SK-N-SH (cell line): ENCODE data around the gene RAPGEF1. TPM values are rescaled to one million over a fixed set of nuclear protein-coding genes. Genes with fewer than 3 reads are reported as not detected.

Experiments
- CTCF ChIA-PET: fragments of 300-600, 350-600 bp; formaldehyde crosslinking; extraction: SDS; loops from one replicate; lab custom pipeline; 2021; lab: Yijun Ruan, JAX
- POLR2A ChIA-PET: fragments of 350-600 bp; sonication (Branson Sonifier 250); formaldehyde crosslinking; extraction: SDS; loops from one replicate; lab custom pipeline; 2020; ENCODE audit warnings: antibody characterized with exemption, inconsistent platforms; lab: Yijun Ruan, JAX
- DNase-seq: peaks from one replicate; pipeline ENCODE4 v3.0.0; 2012
- H2AFZ ChIP-seq: fragments of 200-600 bp; sonication (generic); 2 replicates; pipeline ENCODE4 v1.8.1; 2016; ENCODE audit warnings: antibody characterized with exemption, mild to moderate bottlenecking, low read depth
- H3F3A ChIP-seq: fragments of 200-600 bp; sonication (generic); replicated peaks from 2 replicates; pipeline ENCODE3; 2016; ENCODE audit warnings: antibody characterized with exemption, mild to moderate bottlenecking; ENCODE audit not compliant: insufficient read depth
- H3K27ac ChIP-seq, 2 experiments: fragments of 200-500 bp in 1 of 2; fragments of 200-600 bp in 1 of 2; sonication (Bioruptor generic) in 1 of 2; sonication (generic), shearing (Covaris generic) in 1 of 2; 2 replicates each; pipeline versions ENCODE4 v1.5.1 to v1.6.1; 2014 to 2016; ENCODE audit warnings: low read depth in 2 of 2, inconsistent platforms in 1 of 2, low read length in 1 of 2, mild to moderate bottlenecking in 1 of 2, mixed read lengths in 1 of 2
- H3K27me3 ChIP-seq: fragments of 200-600 bp; sonication (generic), shearing (Covaris generic); 2 replicates; pipeline ENCODE4 v1.6.1; 2016; ENCODE audit warnings: mixed run types; ENCODE audit not compliant: insufficient read depth
- H3K36me3 ChIP-seq, 2 experiments: fragments of 200-500 bp in 1 of 2; fragments of 200-600 bp in 1 of 2; sonication (Bioruptor generic) in 1 of 2; sonication (generic) in 1 of 2; replicated peaks in 1 of 2; 2 replicates each; pipeline versions ENCODE3 to v1.5.1; 2014 to 2016; ENCODE audit warnings: low read length in 1 of 2, mild to moderate bottlenecking in 1 of 2; ENCODE audit not compliant: insufficient read depth in 2 of 2, control insufficient read depth in 1 of 2
- H3K4me1 ChIP-seq, 2 experiments: fragments of 200-500 bp in 1 of 2; fragments of 200-600 bp in 1 of 2; sonication (Bioruptor generic) in 1 of 2; sonication (generic), shearing (Covaris generic) in 1 of 2; 2 replicates each; pipeline versions ENCODE4 v1.5.1 to v1.6.1; 2014 to 2016; ENCODE audit warnings: low read depth in 1 of 2, low read length in 1 of 2, mixed run types in 1 of 2; ENCODE audit not compliant: insufficient read depth in 2 of 2, control insufficient read depth in 1 of 2
- H3K4me2 ChIP-seq: fragments of 200-600 bp; sonication (generic), shearing (Covaris generic); 2 replicates; pipeline ENCODE4 v1.6.1; 2017; ENCODE audit warnings: mixed run types
- H3K4me3 ChIP-seq, 2 experiments: fragments of 200-500 bp in 1 of 2; fragments of 200-600 bp in 1 of 2; sonication (Bioruptor generic) in 1 of 2; sonication (generic), shearing (Covaris generic) in 1 of 2; 2 replicates each; pipeline versions ENCODE4 v1.5.1 to v1.8.1; 2014 to 2016; ENCODE audit warnings: low read depth in 2 of 2, inconsistent platforms in 1 of 2, low read length in 1 of 2, mild to moderate bottlenecking in 1 of 2, mixed read lengths in 1 of 2, moderate library complexity in 1 of 2
- H3K79me2 ChIP-seq: fragments of 200-600 bp; sonication (generic); 2 replicates; pipeline ENCODE4 v1.8.1; 2017; ENCODE audit warnings: mild to moderate bottlenecking; ENCODE audit not compliant: insufficient read depth
- H3K9ac ChIP-seq: fragments of 200-600 bp; sonication (generic); 2 replicates; pipeline ENCODE4 v1.6.1; 2017; ENCODE audit warnings: mixed run types
- H3K9me2 ChIP-seq: fragments of 200-600 bp; sonication (generic); 2 replicates; pipeline ENCODE4 v1.6.1; 2017; ENCODE audit warnings: mixed run types
- H3K9me3 ChIP-seq: fragments of 200-600 bp; sonication (generic); 2 replicates; pipeline ENCODE4 v1.6.1; 2017; ENCODE audit warnings: mixed run types, mild to moderate bottlenecking, moderate library complexity
- H4K20me1 ChIP-seq: fragments of 200-600 bp; sonication (generic); 2 replicates; pipeline ENCODE4 v1.6.1; 2017; ENCODE audit warnings: mild to moderate bottlenecking, mixed run types; ENCODE audit not compliant: insufficient read depth
- CHD2 ChIP-seq: fragments of 150-350 bp; IDR thresholded peaks from 2 replicates; pipeline ENCODE4 v1.6.1; 2018; ENCODE audit warnings: low read length; ENCODE audit not compliant: partially characterized antibody
- CTCF ChIP-seq: fragments of 200-600 bp; sonication (generic); IDR thresholded peaks from 2 replicates; pipeline ENCODE4 v1.6.1; 2017; ENCODE audit warnings: antibody characterized with exemption, mild to moderate bottlenecking, moderate library complexity
- ELF1 ChIP-seq: IDR thresholded peaks from 2 replicates; pipeline ENCODE4 v1.4.0; 2012
- EP300 ChIP-seq, 2 experiments: IDR thresholded peaks; 2 replicates each; pipeline versions ENCODE4 v1.4.0 to v1.6.1; 2012; ENCODE audit warnings: borderline replicate concordance in 1 of 2, low read depth in 1 of 2, low read length in 1 of 2
- FOSL2 ChIP-seq: IDR thresholded peaks from 2 replicates; pipeline ENCODE4 v1.4.0; 2012; ENCODE audit warnings: low read depth, mild to moderate bottlenecking, moderate library complexity, borderline replicate concordance
- GABPA ChIP-seq: IDR thresholded peaks from 2 replicates; pipeline ENCODE4 v1.4.0; 2012; ENCODE audit warnings: low read depth, mild to moderate bottlenecking
- MEF2A ChIP-seq: IDR thresholded peaks from 2 replicates; pipeline ENCODE4 v1.4.0; 2012; ENCODE audit warnings: low read depth, borderline replicate concordance
- MXI1 ChIP-seq: IDR thresholded peaks from 2 replicates; pipeline ENCODE4 v1.6.1; 2012; ENCODE audit warnings: mild to moderate bottlenecking, low read depth, low read length, improper control_type of control experiment
- NRF1 ChIP-seq: IDR thresholded peaks from 2 replicates; pipeline ENCODE4 v1.6.1; 2012; ENCODE audit warnings: low read depth, mild to moderate bottlenecking, low read length
- PBX3 ChIP-seq: IDR thresholded peaks from 2 replicates; pipeline ENCODE4; 2012
- RAD21 ChIP-seq: IDR thresholded peaks from 2 replicates; pipeline ENCODE4 v1.6.1; 2012; ENCODE audit warnings: mild to moderate bottlenecking, low read length
- RFX5 ChIP-seq: IDR thresholded peaks from 2 replicates; pipeline ENCODE4 v1.6.1; 2012; ENCODE audit warnings: mild to moderate bottlenecking, improper control_type of control experiment, low read length
- SMC3 ChIP-seq: IDR thresholded peaks from 2 replicates; pipeline ENCODE4 v1.6.1; 2012; ENCODE audit warnings: low read depth, low read length, improper control_type of control experiment
- TCF12 ChIP-seq: IDR thresholded peaks from 2 replicates; pipeline ENCODE4 v1.4.0; 2012
- TEAD4 ChIP-seq: IDR thresholded peaks from 2 replicates; pipeline ENCODE4 v1.4.0; 2012; ENCODE audit warnings: mild to moderate bottlenecking, borderline replicate concordance; ENCODE audit not compliant: insufficient read depth
- USF1 ChIP-seq: IDR thresholded peaks from 2 replicates; pipeline ENCODE4 v1.4.0; 2012; ENCODE audit warnings: low read depth, borderline replicate concordance
- USF2 ChIP-seq: fragments of 150-350 bp; IDR thresholded peaks from 2 replicates; pipeline ENCODE4 v1.6.1; 2017; ENCODE audit warnings: antibody characterized with exemption, low read length, low read depth, borderline replicate concordance
- YY1 ChIP-seq: IDR thresholded peaks from 2 replicates; pipeline ENCODE4 v1.4.0; 2012; ENCODE audit warnings: low read depth, mild to moderate bottlenecking
- WGBS: methylation state at CpG from one replicate; pipeline ENCODE4 v1.1.6; 2017; ENCODE audit warnings: low lambda C conversion rate; 5-methylcytosine and 5-hydroxymethylcytosine counted together
- polyA plus RNA-seq, 3 experiments: library from polyadenylated mRNA; depleted of rRNA; stranded (reverse); fragments of >200 nt; gene quantifications; 2 replicates each; pipeline ENCODE4 v1.2.3, GENCODE V29; 2012

RAPGEF1 gene
- 26.2 and 27.0 TPM in 2 replicates for polyA plus RNA-seq (2012; rRNA removed)
- polyA plus RNA-seq (2012; cell fraction: cytosol; rRNA removed): 16.1 and 21.6 TPM in 2 replicates
- polyA plus RNA-seq (2012; cell fraction: nucleus; rRNA removed): 28.8 and 31.1 TPM in 2 replicates

GRCh38 chr9:131739959-131740648 lies at the start of gene RAPGEF1:
RAPGEF1 (minus strand) TSS chr9:131740076; CDS start chr9:131739830, 246 bp downstream.
- no peaks in the 10 kb centered on the region for H3F3A ChIP-seq
- CTCF ChIA-PET: interaction anchor here (0.6 to 9.9 kb wide), 79 partner anchors 11 to 643 kb away, joined by 3 to 78 read pairs (median 4); no protein-coding TSS in a partner anchor

GRCh38 chr9:131788851-131789250 lies 49.0 kb upstream of the RAPGEF1 start:
- Histone ChIP-seq H3K27ac (no peak overlapping the region), H3K4me1 (no peaks in the 10 kb centered on the region), H2AFZ (no peak overlapping the region), H4K20me1 (no peaks in the 10 kb centered on the region), H3K9me3 (no peaks in the 10 kb centered on the region), H3K9ac (no peak overlapping the region), H3K4me3 (no peak overlapping the region), H3K79me2 (no peaks in the 10 kb centered on the region), H3K4me2 (no peak overlapping the region), H3K36me3 (no peaks in the 10 kb centered on the region), H3F3A (no peaks in the 10 kb centered on the region), H3K9me2 (no peaks in the 10 kb centered on the region), H3K27me3 (peaks cover 17% of the 10 kb centered on the region)
- no peak for DNase-seq
- ChIA-PET CTCF (no interaction called here), POLR2A (no interaction called here)
- 28% methylated on average over 1 of the region's 1 CpG for WGBS
- TF ChIP-seq YY1 (no peak), RFX5 (no peak), PBX3 (no peak), GABPA (no peak), ELF1 (no peak), FOSL2 (no peak), USF1 (no peak), EP300 (IDR thresholded peaks at IDR 0.05; ENCODE audit: borderline replicate concordance in 1 of 2, low read depth in 1 of 2, low read length in 1 of 2) (no peak), TEAD4 (no peak)

More at GRCh38 chr9:131739959-131740648, at the start of gene RAPGEF1:
- Histone ChIP-seq H3K27ac (peak within 1 kb of the TSS; percentile 11 to 68; a peak in 2 of 4 replicates), H3K4me1 (peaks cover 7 to 12% of the 10 kb centered on the region in 2 experiments; a peak in 3 of 4 replicates), H3K9me2 (no peaks in the 10 kb centered on the region), H3K9me3 (no peaks in the 10 kb centered on the region), H4K20me1 (peaks cover 23% of the 10 kb centered on the region), H3K36me3 (no peaks in the 10 kb centered on the region), H3K27me3 (no peaks in the 10 kb centered on the region), H3K79me2 (peaks cover 43% of the 10 kb centered on the region), H3K9ac (peak within 1 kb of the TSS; percentile 63), H3K4me2 (peak within 1 kb of the TSS; percentile 96), H2AFZ (peak within 1 kb of the TSS; percentile 43; the same call in 1 of the 2 replicates), H3K4me3 (peak within 1 kb of the TSS; percentile 77 to 85)
- DNase-seq: peak; percentile 97
- 49% methylated on average over 5 of the region's 69 CpGs for WGBS
- TF ChIP-seq CTCF: peak; percentile 79
- no peak for TF ChIP-seq MEF2A
- TF ChIP-seq RFX5: no peak
- TF ChIP-seq USF2: no peak
- TF ChIP-seq CHD2: peak; percentile 14
- TF ChIP-seq SMC3: peak; percentile 91
- peak; percentile 73 for TF ChIP-seq RAD21
- 0 out of 2 replicates have a peak, but pooled peaks have one; percentile 14 for TF ChIP-seq NRF1
- no peak for TF ChIP-seq YY1
- TF ChIP-seq MXI1: no peak
- TF ChIP-seq TCF12: no peak
- POLR2A ChIA-PET: no interaction called here
